ENCODE results near the gene HLA-E.

HLA-E gene

GRCh38 chr6:30450909-30451841 lies 38.1 kb upstream of the HLA-E start:
- H3K4me3 ChIP-seq (ENCODE audit: low read length), result no peak overlapping the region
- H3K4me2 ChIP-seq (ENCODE audit: low read length), result no peak overlapping the region
- no peaks in the 10 kb centered on the region for H3K36me3 ChIP-seq (replicated peaks; ENCODE audit: low read depth, low read length)
- no peaks in the 10 kb centered on the region for H3K4me1 ChIP-seq (ENCODE audit: low read length)
- no peaks in the 10 kb centered on the region for H3K9me3 ChIP-seq (ENCODE audit: insufficient read depth, low read length)
- H3K27ac ChIP-seq (ENCODE audit: low read length), result no peak overlapping the region
- H2AFZ ChIP-seq (ENCODE audit: low read depth, low read length), result no peak overlapping the region
- H3K27me3 ChIP-seq (ENCODE audit: low read depth, low read length), result peaks cover 42% of the 10 kb centered on the region
- no peaks in the 10 kb centered on the region for H3K79me2 ChIP-seq (ENCODE audit: low read length)
- no peak for TF ChIP-seq EZH2phosphoT487 (IDR thresholded peaks at IDR 0.05; ENCODE audit: low read depth)
- no peak for TF ChIP-seq CTCF (IDR thresholded peaks at IDR 0.05; ENCODE audit: low read depth, low read length)
- H3K9ac ChIP-seq (ENCODE audit: low read length), result no peak overlapping the region
- H4K20me1 ChIP-seq (ENCODE audit: insufficient read depth, low read length), result no peaks in the 10 kb centered on the region

GRCh38 chr6:30452736-30453507 lies 36.4 kb upstream of the HLA-E start:
- no peaks in the 10 kb centered on the region for H3K79me2 ChIP-seq (ENCODE audit: low read length)
- H3K4me1 ChIP-seq (ENCODE audit: low read length), result no peaks in the 10 kb centered on the region
- TF ChIP-seq EZH2phosphoT487 (IDR thresholded peaks at IDR 0.05; ENCODE audit: low read depth), result no peak
- no peak for TF ChIP-seq CTCF (IDR thresholded peaks at IDR 0.05; ENCODE audit: low read depth, low read length)
- no peaks in the 10 kb centered on the region for H3K9me3 ChIP-seq (ENCODE audit: insufficient read depth, low read length)
- no peaks in the 10 kb centered on the region for H3K36me3 ChIP-seq (replicated peaks; ENCODE audit: low read depth, low read length)
- H3K4me2 ChIP-seq (ENCODE audit: low read length), result peak overlapping the region; percentile 5; the same call in 1 of the 2 replicates
- H3K27ac ChIP-seq (ENCODE audit: low read length), result no peak overlapping the region
- no peak overlapping the region for H3K4me3 ChIP-seq (ENCODE audit: low read length)
- H2AFZ ChIP-seq (ENCODE audit: low read depth, low read length), result no peak overlapping the region
- H3K9ac ChIP-seq (ENCODE audit: low read length), result no peak overlapping the region
- peaks cover 26% of the 10 kb centered on the region for H3K27me3 ChIP-seq (ENCODE audit: low read depth, low read length)
- no peaks in the 10 kb centered on the region for H4K20me1 ChIP-seq (ENCODE audit: insufficient read depth, low read length)

GRCh38 chr6:30453508-30454116 lies 35.7 kb upstream of the HLA-E start:
- H2AFZ ChIP-seq (ENCODE audit: low read depth, low read length), result no peak overlapping the region
- H3K27ac ChIP-seq (ENCODE audit: low read length), result no peak overlapping the region
- TF ChIP-seq EZH2phosphoT487 (IDR thresholded peaks at IDR 0.05; ENCODE audit: low read depth) (no peak), CTCF (IDR thresholded peaks at IDR 0.05; ENCODE audit: low read depth, low read length) (peak; percentile 65)
- H3K4me3 ChIP-seq (ENCODE audit: low read length), result no peak overlapping the region
- H3K36me3 ChIP-seq (replicated peaks; ENCODE audit: low read depth, low read length), result no peaks in the 10 kb centered on the region
- H3K9me3 ChIP-seq (ENCODE audit: insufficient read depth, low read length), result no peaks in the 10 kb centered on the region
- H4K20me1 ChIP-seq (ENCODE audit: insufficient read depth, low read length), result no peaks in the 10 kb centered on the region
- no peaks in the 10 kb centered on the region for H3K4me1 ChIP-seq (ENCODE audit: low read length)
- no peak overlapping the region for H3K9ac ChIP-seq (ENCODE audit: low read length)
- H3K27me3 ChIP-seq (ENCODE audit: low read depth, low read length), result peaks cover 27% of the 10 kb centered on the region
- H3K4me2 ChIP-seq (ENCODE audit: low read length), result peak overlapping the region; percentile 18; the same call in 1 of the 2 replicates
- no peaks in the 10 kb centered on the region for H3K79me2 ChIP-seq (ENCODE audit: low read length)
